Thoracic aorta (tissue), 2 donors: Measurements from ENCODE around the gene FMNL2. TPM values are rescaled to one million over a fixed set of nuclear protein-coding genes. Genes with fewer than 3 reads are reported as not detected.

Experiments used
- ATAC-seq: fragments of 150-250 bp; one replicate; pipeline ENCODE4 v1.8.0; 2017; ENCODE audit warnings: low read depth; ENCODE audit not compliant: insufficient number of reproducible peaks, low FRiP score
- DNase-seq: peaks from one replicate; pipeline ENCODE4 v3.0.0-alpha.2; 2020; ENCODE audit warnings: low spot score
- H3K27ac ChIP-seq, 2 donors: fragments of 200-600 bp; sonication (generic); 1 replicate in 1 of 2; 2 replicates in 1 of 2; pipeline ENCODE4 v1.5.1; 2016; ENCODE audit warnings: mild to moderate bottlenecking in 2 of 2, moderate library complexity in 2 of 2
- H3K27me3 ChIP-seq: fragments of 200-600 bp; sonication (generic); replicated peaks from 2 replicates; pipeline ENCODE4 v1.6.0; 2016; ENCODE audit warnings: mild to moderate bottlenecking; ENCODE audit not compliant: insufficient read depth
- H3K36me3 ChIP-seq: fragments of 200-600 bp; sonication (generic); one replicate; pipeline ENCODE4 v1.5.1; 2016
- H3K4me1 ChIP-seq, 2 donors: fragments of 200-600 bp; sonication (generic); 1 replicate in 1 of 2; 2 replicates in 1 of 2; pipeline versions ENCODE4 v1.5.1 to v1.6.0; 2016; ENCODE audit warnings: low read depth in 2 of 2, mild to moderate bottlenecking in 1 of 2; ENCODE audit not compliant: control insufficient read depth in 1 of 2
- H3K4me3 ChIP-seq: fragments of 200-600 bp; sonication (generic); 2 replicates; pipeline ENCODE4 v1.5.1; 2016; ENCODE audit warnings: mild to moderate bottlenecking
- H3K9me3 ChIP-seq: fragments of 200-600 bp; sonication (generic); 2 replicates; pipeline ENCODE4 v1.5.1; 2016
- total RNA-seq, 2 donors: library from RNA; depleted of rRNA; stranded (reverse); fragments of >200 nt; gene quantifications; one replicate each; pipeline versions ENCODE4 v1.1.0 to v1.2.3, GENCODE V29; 2016
- TF ChIP-seq, protein P1 (sequence below): fragments of 200-600 bp; sonication (generic); IDR thresholded peaks from one replicate; pipeline ENCODE4 v1.5.1; 2019; ENCODE audit warnings: antibody characterized with exemption

FMNL2 gene
- total RNA-seq, 2 donors from 2014 or later = 30.6 to 87.0 TPM

DNA sequence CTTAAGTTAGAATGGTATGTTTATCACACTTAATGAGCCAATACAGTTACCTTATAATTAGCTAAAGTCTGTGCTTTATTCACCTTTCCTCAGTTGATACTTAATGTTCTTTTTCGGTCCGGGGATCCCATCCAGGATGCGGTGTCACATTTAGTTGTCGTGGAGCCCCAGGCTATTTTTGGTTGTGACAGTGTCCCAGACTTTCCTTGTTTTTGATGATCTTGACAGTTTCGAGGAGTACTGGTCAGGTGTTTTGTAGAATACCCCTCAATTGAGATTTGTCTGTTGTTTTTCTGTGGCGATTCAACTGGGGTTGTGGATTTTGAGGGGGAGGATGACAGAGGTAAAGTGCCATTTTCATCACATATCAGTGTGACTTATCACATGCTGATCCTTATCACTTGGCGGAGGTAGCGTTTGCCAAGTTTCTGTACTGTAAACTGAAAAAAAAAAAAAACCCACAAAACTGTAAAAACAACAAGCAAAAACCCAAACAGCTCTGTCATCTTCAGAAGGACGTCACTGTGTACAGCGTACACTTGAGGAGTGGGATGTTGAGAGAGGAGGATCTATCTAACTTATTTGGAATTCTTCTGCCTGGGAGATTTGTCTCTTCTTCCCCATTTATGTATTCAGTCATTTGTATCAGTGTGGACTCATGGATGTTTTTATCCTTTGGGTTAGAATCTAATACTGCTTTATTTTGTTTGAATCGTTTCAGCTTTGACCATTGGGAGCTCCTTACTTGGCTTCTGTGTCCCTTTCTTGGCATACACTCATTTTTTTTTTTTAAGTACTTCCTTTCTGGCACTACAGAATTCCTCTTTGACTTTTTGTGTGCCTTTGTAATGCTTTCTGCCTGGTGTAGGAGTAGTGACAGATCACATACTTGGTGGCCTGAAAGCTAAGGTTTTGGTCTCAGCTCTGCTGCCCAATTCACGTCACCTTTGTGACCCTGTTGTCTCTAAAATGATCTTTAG, 68.1 kb downstream of the FMNL2 start:
- H3K27ac ChIP-seq = peak overlapping the region; percentile 68 to 75
- H3K27me3 ChIP-seq = no peaks in the 10 kb centered on the region
- peaks cover 67 to 90% of the 10 kb centered on the region in 2 donors for H3K4me1 ChIP-seq
- TF ChIP-seq, protein P1, sequence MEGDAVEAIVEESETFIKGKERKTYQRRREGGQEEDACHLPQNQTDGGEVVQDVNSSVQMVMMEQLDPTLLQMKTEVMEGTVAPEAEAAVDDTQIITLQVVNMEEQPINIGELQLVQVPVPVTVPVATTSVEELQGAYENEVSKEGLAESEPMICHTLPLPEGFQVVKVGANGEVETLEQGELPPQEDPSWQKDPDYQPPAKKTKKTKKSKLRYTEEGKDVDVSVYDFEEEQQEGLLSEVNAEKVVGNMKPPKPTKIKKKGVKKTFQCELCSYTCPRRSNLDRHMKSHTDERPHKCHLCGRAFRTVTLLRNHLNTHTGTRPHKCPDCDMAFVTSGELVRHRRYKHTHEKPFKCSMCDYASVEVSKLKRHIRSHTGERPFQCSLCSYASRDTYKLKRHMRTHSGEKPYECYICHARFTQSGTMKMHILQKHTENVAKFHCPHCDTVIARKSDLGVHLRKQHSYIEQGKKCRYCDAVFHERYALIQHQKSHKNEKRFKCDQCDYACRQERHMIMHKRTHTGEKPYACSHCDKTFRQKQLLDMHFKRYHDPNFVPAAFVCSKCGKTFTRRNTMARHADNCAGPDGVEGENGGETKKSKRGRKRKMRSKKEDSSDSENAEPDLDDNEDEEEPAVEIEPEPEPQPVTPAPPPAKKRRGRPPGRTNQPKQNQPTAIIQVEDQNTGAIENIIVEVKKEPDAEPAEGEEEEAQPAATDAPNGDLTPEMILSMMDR = no peak
- H3K4me3 ChIP-seq = peak overlapping the region; percentile 8
- ATAC-seq (no peak), DNase-seq (no peak)
- no peaks in the 10 kb centered on the region for H3K9me3 ChIP-seq
- H3K36me3 ChIP-seq = no peaks in the 10 kb centered on the region

DNA sequence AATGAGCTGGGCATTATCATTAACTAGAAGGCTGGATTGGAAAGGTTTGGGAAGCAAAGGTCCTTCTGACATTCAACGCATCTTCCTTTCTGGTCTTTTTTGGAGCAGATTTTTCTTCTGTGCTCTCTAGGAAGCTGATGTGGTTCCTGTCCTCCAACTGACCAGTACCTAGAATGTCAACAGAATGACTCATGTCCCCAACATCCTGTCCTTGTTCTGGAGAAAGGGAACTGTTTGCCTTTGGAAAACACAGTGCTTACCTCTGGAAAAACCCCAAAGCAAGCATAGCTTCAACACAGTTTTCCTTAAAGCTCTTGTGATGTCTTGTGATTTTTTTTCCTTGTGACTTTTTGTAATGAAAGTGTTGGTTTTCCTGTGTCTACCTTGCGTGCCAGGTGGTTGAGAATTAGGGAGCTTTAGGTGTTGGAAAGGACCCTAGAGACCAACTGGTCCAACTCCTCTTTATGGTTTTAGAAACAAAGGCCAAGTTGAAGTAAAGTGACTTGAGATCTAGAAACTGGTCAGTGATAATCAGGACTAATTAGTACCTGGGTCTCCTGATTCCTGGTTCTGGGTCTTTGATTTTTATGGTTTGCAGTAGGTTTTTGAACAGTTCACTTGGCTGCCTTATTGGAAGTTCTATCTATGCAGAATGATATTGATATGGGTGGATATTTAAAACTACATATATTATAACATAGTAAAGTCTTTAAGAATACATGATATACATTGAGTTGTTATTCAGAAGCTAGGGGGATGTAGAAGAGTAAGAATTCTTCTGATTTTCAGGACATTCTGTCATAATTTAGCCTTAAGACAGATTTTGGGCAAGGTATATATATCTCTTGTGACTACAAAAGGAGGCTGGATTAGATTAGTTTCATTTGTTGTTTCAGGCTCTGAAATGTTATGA, 70.5 kb downstream of the FMNL2 start:
- Histone ChIP-seq H3K4me1 (peaks cover 68 to 84% of the 10 kb centered on the region in 2 donors), H3K9me3 (no peaks in the 10 kb centered on the region), H3K36me3 (no peaks in the 10 kb centered on the region), H3K4me3 (peak overlapping the region; percentile 15), H3K27me3 (no peaks in the 10 kb centered on the region), H3K27ac (peak overlapping the region in 1 of 2 donors; percentile 77)
- DNase-seq (no peak), ATAC-seq (peak; percentile 76)
- TF ChIP-seq, protein P1 = no peak

DNA sequence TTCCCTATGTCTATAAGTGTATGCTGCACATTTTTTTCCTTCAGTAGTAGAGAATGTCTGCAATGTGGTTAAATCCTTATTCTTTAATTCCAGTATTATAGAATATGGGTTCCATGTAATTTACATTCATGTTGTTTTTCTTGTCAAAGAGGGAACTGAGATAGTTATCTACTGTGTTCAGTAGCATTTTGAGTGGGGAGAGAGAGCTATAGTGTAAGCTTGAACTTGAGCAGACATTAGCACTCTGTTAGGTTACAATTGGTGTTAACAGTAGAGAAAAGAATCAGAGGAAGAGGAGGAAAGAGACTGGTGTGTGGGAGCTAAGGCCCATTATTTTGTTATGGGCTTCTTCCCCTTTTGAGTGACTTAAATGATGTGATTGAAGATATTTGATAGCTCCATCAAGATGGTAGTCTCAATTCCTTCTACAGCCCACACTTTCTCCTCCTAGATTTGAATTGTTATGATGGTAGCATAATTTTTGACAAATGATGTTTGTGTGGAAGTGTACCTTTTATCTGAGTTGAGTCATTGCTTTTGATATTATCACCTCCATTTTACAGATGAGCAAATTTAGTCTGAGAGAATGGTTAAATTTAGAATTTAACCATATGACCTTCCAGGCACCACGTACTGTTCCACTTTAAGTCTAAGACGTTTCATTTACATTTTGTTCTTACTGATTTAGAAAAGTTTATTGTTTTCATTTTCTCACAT, 71.3 kb downstream of the FMNL2 start:
- DNase-seq (no peak), ATAC-seq (no peak)
- H3K4me1 ChIP-seq = peaks cover 69 to 84% of the 10 kb centered on the region in 2 donors

DNA sequence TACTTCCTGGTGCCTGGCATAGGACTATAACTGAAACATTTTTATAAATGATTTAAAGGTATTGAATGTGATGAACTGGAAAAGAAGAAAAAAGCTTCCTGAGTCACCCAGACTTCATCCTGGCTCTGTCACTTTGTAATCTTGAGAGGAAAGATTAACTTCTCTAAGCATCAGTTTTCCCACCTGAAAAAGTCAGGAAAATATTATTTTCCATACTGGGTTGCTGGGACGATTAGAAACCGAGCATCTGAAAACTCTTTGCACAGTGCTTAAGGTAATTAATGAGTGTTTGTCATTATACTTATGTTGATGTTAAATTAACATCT, 71.8 kb downstream of the FMNL2 start:
- H3K27ac ChIP-seq = peak overlapping the region; percentile 29 to 77
- DNase-seq = no peak
- peaks cover 68 to 84% of the 10 kb centered on the region in 2 donors for H3K4me1 ChIP-seq
- peak overlapping the region; percentile 53 for H3K4me3 ChIP-seq
- no peaks in the 10 kb centered on the region for H3K9me3 ChIP-seq
- no peaks in the 10 kb centered on the region for H3K27me3 ChIP-seq
- no peak for ATAC-seq
- no peaks in the 10 kb centered on the region for H3K36me3 ChIP-seq
- TF ChIP-seq, protein P1 = no peak

More for the DNA sequence above, 71.3 kb downstream of the FMNL2 start:
- TF ChIP-seq, protein P1 = no peak
- Histone ChIP-seq H3K36me3 (no peaks in the 10 kb centered on the region), H3K9me3 (no peaks in the 10 kb centered on the region), H3K27ac (peak overlapping the region in 1 of 2 donors; percentile 77), H3K27me3 (no peaks in the 10 kb centered on the region), H3K4me3 (no peak overlapping the region)
